Transverse colon (tissue), 4 donors: ENCODE results near the gene GNAL. TPM values are rescaled to one million over a fixed set of nuclear protein-coding genes. Genes with fewer than 3 reads are reported as not detected.
"Not testable (repeated sequence)": the region's sequence is repeated elsewhere in the genome, so short reads cannot be mapped to it uniquely, and the experiment has no call there.

Experiments used
- DNase-seq: peaks from one replicate; pipeline ENCODE4 v3.0.0-alpha.2; 2019
- H3K27ac ChIP-seq, 4 donors: fragments of 200-600 bp; sonication (generic); 2 replicates each; pipeline ENCODE4 v1.5.1; 2016 to 2018; ENCODE audit warnings: inconsistent platforms in 4 of 4
- H3K27me3 ChIP-seq: fragments of 200-600 bp; sonication (generic); 2 replicates; pipeline ENCODE4 v1.5.1; 2017; ENCODE audit warnings: inconsistent platforms
- H3K36me3 ChIP-seq, 4 donors: fragments of 200-600 bp; sonication (generic); 2 replicates each; pipeline ENCODE4 v1.5.1; 2017 to 2019; ENCODE audit warnings: inconsistent platforms in 4 of 4
- H3K4me1 ChIP-seq, 4 donors: fragments of 200-600 bp; sonication (generic); 2 replicates each; pipeline ENCODE4 v1.5.1; 2017 to 2020; ENCODE audit warnings: inconsistent platforms in 4 of 4
- H3K4me3 ChIP-seq, 4 donors: fragments of 200-600 bp; sonication (generic); 1 replicate in 1 of 4; 2 replicates in 3 of 4; pipeline versions ENCODE4 v1.5.1 to v1.6.1; 2017 to 2019; ENCODE audit warnings: inconsistent platforms in 4 of 4
- H3K9me3 ChIP-seq, 2 donors: fragments of 200-600 bp; sonication (generic); 2 replicates each; pipeline ENCODE4 v1.5.1; 2017 to 2019; ENCODE audit warnings: inconsistent platforms in 2 of 2
- CTCF ChIP-seq, 5 experiments: fragments of 200-600 bp in 3 of 5; fragments of 450-650 bp in 2 of 5; sonication (generic) in 3 of 5; IDR thresholded peaks; 1 replicate in 2 of 5; 2 replicates in 3 of 5; pipeline ENCODE4 v1.5.1; 2016 to 2017; ENCODE audit warnings: antibody characterized with exemption in 5 of 5, inconsistent platforms in 3 of 5, mild to moderate bottlenecking in 2 of 5, moderate library complexity in 1 of 5
- EP300 ChIP-seq: sonication (generic); formaldehyde crosslinking; IDR thresholded peaks from one replicate; pipeline ENCODE4 v1.6.1; 2017; ENCODE audit warnings: antibody characterized with exemption, low read depth
- POLR2A ChIP-seq: fragments of 450-650 bp; IDR thresholded peaks from one replicate; pipeline ENCODE4 v1.6.1; 2016; ENCODE audit warnings: antibody characterized with exemption, mild to moderate bottlenecking, moderate library complexity
- POLR2AphosphoS5 ChIP-seq, 3 donors: sonication (generic); formaldehyde crosslinking; IDR thresholded peaks; one replicate each; pipeline ENCODE4 v1.6.1; 2016; ENCODE audit warnings: antibody characterized with exemption in 3 of 3
- WGBS, 2 donors: methylation state at CpG; one replicate each; pipeline ENCODE4 v1.1.5; 2018; ENCODE audit warnings: low coverage in 1 of 2; 5-methylcytosine and 5-hydroxymethylcytosine counted together
- in situ Hi-C, 4 donors: fragments of 200-750 bp; cut with MboI; loops; one replicate each; pipeline versions ENCODE4 v1.15.0 to v1.15.1; 2017; ENCODE audit warnings: low sequenced_read_pairs in 3 of 4, low pct_ligation_motif_present in 1 of 4, low pct_unique_long_range_greater_than_20kb in 1 of 4
- intact Hi-C: fragments of 100-400 bp; cut with DNase I; formaldehyde crosslinking; loops from one replicate; pipeline ENCODE4 v1.15.1; 2023; ENCODE audit warnings: low total_unique reads
- total RNA-seq, 4 donors: library from RNA; depleted of rRNA; stranded (reverse); fragments of >200 nt; gene quantifications; one replicate each; pipeline ENCODE4 v1.1.0, GENCODE V29; 2016

GNAL gene
- total RNA-seq, 4 donors from 2014 or later: 2.9 to 7.4 (median 7.2) TPM

GRCh38 chr18:11713756-11714155, 24.7 kb downstream of the GNAL start:
- Histone ChIP-seq H3K9me3 (peaks cover 0 to 3% of the 10 kb centered on the region in 2 donors), H3K27ac (no peak overlapping the region), H3K4me3 (no peak overlapping the region), H3K36me3 (no peaks in the 10 kb centered on the region), H3K4me1 (no peaks in the 10 kb centered on the region), H3K27me3 (no peaks in the 10 kb centered on the region)
- TF ChIP-seq CTCF (IDR thresholded peaks at IDR 0.05) (no peak), POLR2A (no peak), POLR2AphosphoS5 (IDR thresholded peaks at IDR 0.05) (no peak), EP300 (no peak)
- 77 to 78% methylated on average over 3 to 6 of the region's 6 CpGs for WGBS, 2 donors
- no peak for DNase-seq
- intact Hi-C loops (no loop called here), in situ Hi-C loops (no loop called here)

- in situ Hi-C loops: no loop called here
Measured at GRCh38 chr18:11714244-11714918, 25.3 kb downstream of the GNAL start.

GRCh38 chr18:11716767-11717315, 27.8 kb downstream of the GNAL start:
- H3K4me1 ChIP-seq, H3K9me3 ChIP-seq, H3K4me3 ChIP-seq, DNase-seq, H3K27me3 ChIP-seq, intact Hi-C loops, H3K36me3 ChIP-seq, in situ Hi-C loops, H3K27ac ChIP-seq: not testable (repeated sequence)
- WGBS, 2 donors: 96% methylated on average over 24 of the region's 24 CpGs; no CpG with 5 or more reads in 1 of the 2 donors

More at GRCh38 chr18:11714244-11714918, 25.3 kb downstream of the GNAL start:
- Histone ChIP-seq H3K4me1 (no peaks in the 10 kb centered on the region), H3K9me3 (peaks cover 0 to 3% of the 10 kb centered on the region in 2 donors), H3K4me3 (no peak overlapping the region), H3K27me3 (no peaks in the 10 kb centered on the region), H3K27ac (no peak overlapping the region), H3K36me3 (no peaks in the 10 kb centered on the region)
- WGBS, 2 donors: 80 to 81% methylated on average over 5 to 7 of the region's 7 CpGs
- no peak for DNase-seq
- no peak for TF ChIP-seq POLR2AphosphoS5 (IDR thresholded peaks at IDR 0.05)
- no peak for TF ChIP-seq CTCF (IDR thresholded peaks at IDR 0.05)
- TF ChIP-seq POLR2A: no peak
- no peak for TF ChIP-seq EP300
- intact Hi-C loops: no loop called here

GRCh38 chr18:11719050-11719449, 30.0 kb downstream of the GNAL start:
- DNase-seq: no peak
- 78 to 85% methylated on average over 2 of the region's 2 CpGs for WGBS, 2 donors
- no peak overlapping the region for H3K4me3 ChIP-seq
- H3K27ac ChIP-seq: no peak overlapping the region
- intact Hi-C loops: no loop called here
- H3K4me1 ChIP-seq: no peaks in the 10 kb centered on the region
- TF ChIP-seq CTCF (IDR thresholded peaks at IDR 0.05) (no peak), EP300 (no peak), POLR2A (no peak), POLR2AphosphoS5 (IDR thresholded peaks at IDR 0.05) (no peak)
- H3K36me3 ChIP-seq: no peaks in the 10 kb centered on the region
- in situ Hi-C loops: no loop called here
- no peaks in the 10 kb centered on the region for H3K27me3 ChIP-seq
- no peaks in the 10 kb centered on the region for H3K9me3 ChIP-seq
